ENCODE results near the gene LHX4.

Gene LHX4

DNA sequence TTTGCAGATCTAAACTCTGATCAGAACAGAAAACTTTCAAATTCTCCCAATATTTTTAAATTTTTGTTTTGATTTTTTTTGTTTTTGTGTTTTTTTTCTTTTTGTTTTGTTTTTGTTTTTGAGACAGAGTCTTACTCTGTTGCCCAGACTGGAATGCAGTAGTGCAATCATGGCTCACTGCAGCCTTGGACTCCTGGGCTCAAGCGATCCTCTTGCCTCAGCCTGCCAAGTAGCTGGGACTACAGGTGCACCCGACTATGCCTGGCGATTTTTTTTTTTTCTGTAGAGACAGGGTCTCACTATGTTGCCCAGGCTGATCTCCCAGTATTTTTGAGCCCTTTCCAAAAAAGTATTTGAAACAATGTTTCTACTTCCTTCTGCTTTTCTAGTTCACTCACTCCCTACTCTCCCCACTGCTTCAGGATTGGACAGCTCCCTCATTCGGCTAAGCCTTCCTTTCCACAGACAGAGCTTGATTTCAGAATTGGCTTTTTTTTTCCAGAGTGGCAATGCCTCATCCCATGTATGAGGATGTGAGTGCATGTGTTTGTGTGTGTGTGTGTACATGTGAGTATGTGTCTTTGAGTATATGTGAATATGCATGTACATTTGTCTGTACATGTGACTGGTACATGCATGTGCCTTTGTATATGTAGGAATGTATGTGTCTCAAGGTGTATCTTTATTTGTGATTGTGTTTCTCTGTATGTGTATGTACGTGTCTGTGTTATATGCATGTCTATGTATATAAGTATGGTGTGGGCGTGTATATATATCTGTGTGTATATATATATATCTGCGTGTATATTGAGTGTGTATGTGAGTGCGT, 11.9 kb downstream of the LHX4 start:
- DNase-seq, result no peak

DNA sequence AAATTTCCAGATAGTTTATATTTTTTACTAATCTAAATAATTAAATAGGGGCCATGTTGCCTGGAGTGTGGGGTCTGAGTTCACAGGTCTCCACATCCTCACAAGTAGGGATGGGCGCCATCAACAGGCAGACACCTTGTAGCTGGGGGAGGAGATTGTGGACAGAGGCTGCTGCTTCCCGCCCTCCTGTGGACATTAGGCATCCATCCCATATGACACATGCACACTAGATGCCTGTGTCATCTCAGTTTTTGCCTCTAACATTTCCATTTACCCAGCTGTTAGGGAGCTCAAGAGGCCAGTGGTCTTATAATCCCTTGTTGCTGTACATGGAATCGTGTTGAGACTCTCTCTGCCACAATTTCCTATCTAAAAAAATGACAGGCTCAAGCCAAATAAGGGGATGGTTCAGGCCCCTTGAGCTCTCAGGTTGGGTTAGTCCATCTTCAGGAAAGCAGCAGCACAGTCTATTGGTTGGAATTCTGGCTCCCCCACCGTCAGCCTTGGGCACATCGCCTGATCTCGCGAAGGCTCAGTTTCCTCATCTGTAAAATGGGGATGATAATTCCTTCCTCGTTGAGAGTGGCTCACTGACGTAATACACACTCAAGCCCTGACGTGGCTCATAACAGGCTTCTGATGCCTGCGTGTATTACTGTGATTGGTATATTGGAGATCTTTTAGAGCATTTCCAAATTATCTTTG, 13.6 kb downstream of the LHX4 start:
- no peak for DNase-seq

DNA sequence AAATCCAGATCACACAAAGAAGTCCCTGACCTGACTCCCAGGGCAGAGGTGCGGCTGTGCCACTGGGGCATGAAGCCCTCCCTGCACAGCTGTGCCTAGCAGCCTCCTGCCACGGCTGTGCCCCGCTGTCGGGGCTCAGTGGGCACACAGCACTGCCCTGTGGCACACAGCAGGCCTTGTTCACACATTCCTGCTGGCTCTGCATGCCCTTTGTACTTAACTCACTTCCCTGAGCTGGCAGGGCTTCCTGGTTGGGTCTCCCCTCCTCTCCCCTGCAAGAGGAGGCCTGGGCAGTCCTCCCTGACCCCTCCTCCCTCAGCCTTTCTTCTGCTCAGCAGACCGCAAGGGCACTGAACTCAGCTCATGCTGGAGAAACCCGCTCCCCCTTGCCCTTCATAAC, 14.8 kb downstream of the LHX4 start:
- DNase-seq, result no peak

DNA sequence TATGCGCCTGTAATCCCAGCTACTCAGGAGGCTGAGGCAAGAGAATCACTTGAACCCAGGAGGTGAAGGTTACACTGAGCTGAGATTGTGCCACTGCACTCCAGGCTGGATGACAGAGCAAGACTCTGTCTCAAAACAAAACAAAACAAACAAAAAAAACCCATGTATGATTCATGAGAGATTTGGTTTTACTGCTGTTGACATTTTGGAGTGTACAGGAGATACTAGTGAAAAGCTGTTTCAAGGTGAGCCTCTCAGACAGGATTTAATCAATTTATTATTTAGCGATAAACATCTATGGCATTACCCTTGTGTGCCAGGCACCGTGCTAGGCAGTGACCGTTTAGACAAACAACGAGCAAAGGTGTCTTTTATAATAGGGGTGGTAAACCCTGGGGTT, 16.5 kb downstream of the LHX4 start:
- DNase-seq, result no peak

DNA sequence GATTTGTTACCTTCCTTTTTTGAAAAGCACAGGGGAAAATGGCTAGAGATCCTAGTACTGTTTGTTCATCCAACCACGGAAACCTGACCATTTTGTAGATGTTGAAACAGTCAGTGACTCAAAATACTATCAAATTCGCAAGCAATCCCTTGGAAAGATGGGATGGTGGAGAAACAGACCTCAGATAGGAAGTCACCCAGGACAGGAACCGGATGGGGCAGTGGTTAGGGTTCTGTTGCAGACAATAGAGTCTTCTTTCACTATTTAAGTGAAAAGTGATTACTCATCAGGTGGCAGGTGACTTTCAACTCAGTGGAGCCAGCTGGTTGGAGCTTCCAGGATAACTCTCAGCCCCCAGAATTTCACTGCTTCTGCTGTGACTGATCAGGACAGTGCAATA, 17.0 kb downstream of the LHX4 start:
- no peak for DNase-seq

DNA sequence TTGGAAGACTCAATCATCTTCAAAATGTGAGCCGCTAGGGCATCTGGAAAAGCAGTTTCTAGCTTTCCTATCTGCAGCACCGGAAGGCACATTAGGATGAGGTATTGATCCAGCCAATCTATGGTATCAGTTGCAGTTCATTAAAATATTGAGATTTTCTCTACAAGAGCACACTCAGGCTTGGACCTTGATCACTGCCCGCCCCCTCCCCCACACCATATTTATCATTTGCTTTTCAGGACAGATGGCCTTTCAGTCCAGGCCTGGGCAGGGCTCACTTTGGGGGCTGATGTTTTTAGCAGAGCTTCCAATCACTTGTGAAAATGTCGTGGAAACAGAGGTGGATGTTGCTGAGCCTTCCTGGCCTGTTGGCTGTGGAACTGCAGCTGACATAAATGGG, 17.5 kb downstream of the LHX4 start:
- DNase-seq, result no peak

DNA sequence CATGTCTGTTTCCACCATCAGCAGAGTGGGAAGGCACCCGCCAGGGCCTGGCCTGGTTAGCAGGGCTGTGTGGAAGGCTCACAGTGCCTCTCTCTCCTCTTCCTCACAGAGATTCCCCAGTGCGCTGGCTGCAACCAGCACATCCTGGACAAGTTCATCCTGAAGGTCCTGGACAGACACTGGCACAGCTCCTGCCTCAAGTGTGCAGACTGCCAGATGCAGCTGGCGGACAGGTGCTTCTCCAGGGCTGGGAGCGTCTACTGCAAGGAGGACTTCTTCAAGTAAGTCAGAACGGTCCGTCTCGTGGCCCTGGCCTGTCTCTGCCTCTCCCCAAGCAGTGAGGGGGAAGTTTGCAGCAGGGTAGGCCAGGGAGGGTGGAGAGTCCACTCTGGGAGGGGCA, 18.1 kb downstream of the LHX4 start:
- DNase-seq, result no peak

DNA sequence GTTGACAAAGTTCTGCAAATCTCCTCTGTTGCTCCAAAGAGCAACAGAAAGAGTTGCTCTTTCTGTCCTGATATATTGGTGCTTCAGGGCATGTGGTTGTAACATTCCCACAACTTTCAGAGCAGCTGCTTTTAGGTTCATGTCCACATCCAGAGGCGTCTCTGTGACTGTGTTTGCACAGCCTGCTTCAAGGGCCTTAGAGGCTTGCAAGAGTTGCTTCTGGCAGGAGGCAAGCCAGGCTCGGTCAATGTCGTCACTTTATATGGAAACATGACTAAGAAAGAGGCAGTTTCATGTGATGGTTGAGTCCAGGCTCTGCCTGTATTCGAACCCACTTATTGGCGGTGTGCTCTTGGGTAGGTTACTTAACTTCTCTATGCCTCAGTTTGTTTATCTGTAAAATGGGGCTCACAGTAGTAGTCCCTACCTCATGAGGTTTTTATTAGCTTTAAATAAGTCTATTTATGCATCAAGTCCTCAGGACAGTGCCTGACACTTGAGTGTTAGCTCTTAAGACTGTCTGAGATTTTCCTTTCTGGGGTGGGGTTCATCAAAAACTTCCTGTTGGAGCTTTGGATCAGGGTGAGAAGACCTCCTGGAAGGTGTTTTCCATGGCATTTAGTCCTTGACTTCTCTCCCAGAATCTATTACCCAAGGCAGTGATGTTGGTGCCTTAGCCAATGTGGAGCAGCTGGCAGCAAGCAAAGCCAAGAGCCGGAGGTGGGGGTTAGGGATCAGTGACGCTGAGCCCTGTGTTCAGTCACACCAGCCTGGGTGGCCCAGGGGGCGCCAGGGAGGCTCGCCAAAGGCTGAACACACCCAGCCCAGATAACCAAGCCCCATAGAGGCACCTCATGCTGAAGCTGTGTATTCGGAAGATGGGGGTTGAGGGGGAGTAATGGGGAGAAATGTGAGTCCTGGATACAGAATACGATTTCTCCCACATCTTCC, 18.9 kb downstream of the LHX4 start:
- DNase-seq, result no peak

DNA sequence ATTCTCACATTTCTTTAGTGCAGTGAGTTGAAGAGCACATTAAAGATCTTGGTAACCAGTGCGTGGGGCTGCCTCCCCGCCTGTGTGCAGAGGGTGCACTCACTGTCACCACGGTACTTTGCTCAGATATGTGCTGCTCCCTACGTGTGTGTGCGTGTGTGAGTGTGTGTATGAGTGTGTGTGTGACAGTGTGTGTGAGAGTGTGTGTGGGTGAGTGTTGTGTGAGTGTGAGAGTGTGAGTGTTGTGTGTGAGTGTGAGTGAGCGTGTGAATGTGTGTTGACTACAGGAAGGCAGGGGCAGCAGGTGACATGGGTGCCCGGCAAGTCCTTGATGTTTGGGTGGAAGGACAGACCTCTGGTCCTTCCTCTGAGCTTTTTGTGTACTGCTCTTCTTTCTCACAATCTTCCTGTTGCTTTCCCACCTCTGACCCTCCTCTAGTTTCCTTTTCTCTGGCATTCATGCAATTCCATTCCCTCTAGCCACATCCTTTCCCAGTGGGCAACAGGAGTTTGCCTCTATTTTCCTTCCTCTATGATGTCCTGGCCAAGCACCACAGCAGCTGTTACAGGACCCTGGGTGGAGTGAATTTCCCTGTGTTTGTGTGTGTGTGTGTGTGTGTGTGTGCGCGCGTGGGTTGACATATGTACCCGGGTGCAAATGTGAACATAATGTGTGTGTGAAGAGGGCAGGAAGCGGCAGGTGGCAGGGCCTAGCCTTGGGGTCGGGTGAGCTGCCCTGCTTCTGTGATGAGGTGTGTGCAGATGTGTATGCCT, 19.8 kb downstream of the LHX4 start:
- DNase-seq, result no peak

DNA sequence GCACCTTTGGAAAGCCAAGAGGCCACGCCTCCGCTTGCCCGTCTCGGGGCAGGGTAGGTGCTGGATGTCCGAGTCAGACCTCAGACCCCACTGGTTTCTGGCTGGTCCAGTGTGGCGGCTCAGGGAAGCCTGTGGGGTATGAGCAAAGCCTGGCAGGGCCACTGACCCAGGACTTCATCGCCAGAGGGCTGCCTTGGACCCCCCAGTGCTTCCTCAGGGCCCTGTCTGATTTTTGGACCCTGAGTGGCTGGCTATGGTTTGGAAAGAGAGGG, 20.4 kb downstream of the LHX4 start:
- no peak for DNase-seq

DNA sequence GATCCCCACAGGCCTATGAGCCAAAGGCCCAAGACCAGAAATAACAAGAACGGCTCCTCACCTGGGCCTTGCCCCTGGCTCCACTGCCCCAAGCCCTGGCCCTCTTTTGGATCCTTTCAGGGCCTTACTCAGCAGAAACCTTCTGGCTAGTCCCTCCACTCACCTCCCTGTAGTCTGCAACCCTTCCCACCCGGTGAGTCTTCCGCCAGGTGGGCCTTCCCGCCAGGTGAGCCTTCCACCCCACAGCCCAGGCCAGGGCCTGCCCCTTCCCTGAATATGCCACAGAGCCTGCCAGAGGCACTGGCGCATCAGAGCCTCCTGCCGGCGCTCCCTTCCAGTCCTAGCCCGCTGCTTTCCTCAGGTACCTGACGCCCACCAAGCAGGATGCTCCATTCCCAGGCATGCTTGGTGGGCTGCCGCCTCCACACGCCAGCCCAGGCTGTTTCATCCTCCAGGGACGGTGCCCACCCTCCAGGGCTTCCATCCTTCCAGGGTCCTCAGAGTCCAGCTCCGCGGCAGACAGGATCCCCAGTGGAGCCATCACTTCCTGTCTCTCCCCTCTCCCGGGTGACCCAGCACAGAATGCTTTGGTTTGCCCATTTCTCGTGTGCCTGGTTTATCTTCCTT, 20.9 kb downstream of the LHX4 start:
- DNase-seq, result no peak

DNA sequence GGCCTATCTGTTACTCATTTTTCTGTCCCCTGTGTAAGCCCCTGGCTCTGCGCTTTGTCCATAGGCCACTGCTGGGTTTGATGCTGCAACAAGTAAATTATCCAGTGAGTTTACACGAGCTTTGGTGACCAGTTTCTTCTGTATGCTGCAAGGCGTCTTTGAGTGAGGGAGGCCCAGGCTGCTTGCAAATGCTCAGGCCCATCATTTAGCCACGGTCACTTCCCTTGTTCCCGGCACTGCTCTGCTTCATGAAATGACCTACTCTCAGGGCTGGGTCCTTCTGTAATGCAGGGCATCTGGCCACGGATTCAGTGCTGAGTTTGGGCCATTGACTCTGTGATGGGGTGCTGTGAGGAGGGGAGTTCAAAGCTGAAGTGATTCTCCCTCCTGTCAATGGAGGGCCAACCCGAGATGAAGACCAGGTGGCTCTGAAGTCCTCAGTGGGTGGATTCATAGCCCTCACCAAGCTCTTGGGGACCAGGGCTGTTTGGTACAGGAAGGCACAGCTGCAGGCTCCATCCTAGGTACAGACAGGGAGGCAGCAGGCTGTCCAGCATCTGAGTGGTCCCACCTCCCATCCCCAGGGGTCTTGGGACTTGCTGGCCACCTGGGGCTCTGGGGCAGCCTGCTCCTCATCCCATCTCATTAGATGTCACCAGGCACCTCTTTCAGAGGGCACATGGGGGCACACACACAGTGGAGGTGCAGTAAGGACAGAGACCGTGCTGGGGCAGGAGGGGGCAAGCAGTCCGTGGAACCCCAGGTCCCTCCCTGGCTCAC, 21.7 kb downstream of the LHX4 start:
- no peak for DNase-seq

DNA sequence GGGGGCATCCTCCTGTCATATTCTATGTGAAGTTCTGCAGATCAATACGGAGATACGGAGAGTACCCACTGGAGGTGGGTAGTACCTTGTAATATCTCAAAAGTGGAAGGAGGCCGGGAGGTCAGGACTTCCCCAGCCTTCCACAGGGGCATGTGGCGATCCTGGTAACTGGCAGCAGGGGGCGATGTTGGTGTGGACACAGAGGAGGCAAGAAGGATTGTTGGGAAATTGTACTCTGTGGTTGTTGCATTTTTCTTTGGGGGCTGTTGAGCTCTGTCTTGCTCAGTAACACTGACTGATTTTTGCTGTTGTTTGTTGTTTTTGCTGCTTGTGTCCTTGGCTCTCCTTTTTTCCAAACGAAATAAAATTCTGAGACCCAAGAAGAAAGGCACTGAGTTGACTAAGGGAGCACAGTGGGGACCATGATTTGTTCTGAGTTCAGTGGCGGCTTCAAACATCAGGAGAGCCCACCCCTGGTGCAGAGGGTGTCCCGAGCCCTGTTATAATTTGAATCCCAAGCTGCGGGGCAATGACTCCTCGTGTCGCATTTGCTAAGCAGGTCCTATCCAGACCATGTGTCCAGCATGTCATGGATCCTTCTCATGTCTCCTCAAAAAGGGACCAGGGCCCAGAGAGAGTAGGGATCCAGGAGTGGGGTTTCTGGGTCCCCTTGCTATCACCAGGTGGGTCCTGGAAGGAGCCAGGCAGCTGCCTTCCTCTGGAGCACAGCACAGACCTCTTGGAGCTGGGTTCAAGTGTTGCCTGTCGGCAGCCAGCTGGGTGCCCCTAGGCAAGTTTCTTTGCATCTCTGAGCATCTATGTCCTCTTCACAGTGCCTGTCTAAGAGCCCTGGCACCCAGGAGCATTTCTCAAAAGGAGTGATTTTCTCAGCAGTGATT, 22.8 kb downstream of the LHX4 start:
- peak in 16 of 56 donors; percentile 4 to 53 (median 16) for DNase-seq

DNA sequence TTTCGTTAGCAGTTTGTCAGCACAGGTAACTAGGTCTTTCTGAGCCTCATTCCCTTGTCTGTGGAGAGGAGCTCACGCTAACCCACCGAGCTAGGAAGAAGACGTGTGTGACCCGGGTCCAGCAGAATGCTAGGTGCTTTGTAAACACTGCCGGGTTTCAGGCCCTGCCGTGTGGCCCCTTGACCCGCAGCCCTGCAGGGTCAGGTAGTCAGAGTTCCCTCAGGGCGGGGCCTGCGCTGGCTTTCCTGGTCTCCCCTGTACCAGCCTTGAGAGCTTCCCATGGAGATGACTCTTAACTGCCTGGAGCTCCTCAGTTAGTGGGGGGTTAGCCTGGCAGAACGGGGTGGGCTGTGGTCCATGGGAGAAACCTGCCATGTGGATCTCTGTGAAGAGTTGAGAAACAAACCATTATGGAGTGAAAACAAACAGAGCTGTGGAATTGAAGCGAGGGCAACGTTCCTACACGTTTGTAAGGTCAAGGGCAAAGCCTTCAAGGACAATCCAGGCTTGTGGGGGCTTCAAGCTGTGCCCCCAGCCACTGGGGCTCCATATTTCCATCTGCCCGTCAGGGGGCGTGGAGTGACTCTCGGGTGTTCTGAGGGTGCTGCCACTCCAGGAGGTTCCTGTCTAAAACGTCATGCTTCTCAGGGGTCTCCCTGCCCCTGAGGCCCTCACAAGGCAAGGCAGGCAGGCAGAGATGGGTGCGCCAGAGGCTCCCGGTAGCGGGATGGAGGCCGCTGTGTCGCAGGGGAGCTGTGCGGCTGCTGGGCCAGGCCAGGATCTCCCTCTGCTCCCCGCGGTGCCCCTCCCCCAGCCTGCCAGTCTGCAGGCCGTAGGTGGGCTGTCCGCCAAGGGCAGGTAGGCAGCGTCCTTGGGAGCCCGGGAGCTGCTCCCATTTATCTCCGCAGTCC, 23.8 kb downstream of the LHX4 start:
- DNase-seq, result no peak

DNA sequence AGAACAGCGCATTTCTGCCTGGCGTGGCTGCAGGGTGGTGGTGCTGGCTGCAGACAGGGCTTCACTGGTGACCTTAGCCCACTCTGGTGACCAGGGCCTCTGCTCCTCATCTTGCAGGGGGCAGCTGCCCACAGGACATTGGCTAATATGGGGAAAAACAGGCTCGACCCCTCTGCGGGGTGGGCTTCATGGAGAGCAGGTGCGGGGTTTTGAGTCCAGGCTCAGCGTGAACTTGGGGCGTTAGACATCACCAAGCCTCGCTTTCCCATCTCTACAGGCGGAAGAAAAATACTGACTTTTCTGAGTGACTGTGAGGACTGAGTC, 24.4 kb downstream of the LHX4 start:
- no peak for DNase-seq

DNA sequence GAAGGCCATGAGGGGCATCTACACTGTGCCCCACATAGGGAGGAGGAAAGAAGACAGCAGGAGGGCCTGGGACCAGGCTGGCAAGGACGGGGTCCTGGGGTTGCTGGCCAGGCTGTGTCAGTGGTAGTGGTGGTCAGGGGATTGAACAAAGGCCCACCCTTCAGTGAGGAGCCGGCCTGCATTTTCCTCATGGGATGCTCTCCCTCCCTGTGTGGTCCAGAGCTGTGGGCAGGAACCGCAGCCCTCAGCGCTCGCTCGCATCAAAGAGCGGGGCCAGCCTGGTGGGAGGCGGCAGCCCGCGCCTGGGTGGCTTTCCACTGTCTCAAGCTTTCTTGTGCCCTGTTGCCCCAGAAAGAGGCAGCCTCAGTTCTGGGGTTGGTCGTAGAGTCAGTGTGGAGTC, 24.8 kb downstream of the LHX4 start:
- no peak for DNase-seq

DNA sequence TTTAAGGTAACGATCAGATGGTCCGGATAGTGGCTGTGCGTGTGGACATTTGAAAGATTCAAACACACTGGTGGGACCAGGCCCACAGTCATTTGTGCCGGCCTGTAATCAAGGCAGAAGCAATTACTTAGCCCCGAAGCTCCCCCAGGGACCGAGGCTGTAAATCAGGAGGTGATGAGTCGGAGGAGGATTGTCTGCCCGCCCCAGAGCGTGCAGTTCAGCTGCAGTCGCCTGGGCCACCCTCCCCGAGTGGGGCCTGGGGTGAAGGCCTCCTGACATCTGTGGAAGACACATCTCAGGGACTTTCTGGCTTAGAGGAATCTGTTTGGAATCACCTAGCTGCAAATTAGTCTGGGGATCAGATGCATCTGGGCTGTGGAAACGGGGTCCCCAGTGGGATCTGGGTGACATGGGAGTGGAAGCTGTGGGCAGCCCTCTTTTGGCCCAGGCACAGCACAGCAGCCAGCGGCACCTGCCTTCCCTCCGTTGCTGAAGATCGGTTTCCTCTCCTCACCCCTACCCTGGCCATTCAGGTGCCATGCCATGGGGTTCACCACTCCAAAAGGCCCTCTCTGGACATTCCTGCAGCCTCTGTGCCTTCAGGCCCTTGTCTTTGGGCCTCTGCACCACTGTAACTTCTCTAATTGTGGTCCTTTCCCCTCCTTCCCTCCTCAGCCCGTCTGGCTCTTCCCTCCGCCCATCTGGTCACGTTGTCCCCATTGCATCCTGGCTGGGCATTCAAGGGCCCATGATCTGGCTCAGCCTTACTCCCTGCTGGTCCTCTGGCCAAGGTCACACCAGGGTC, 25.7 kb downstream of the LHX4 start:
- no peak for DNase-seq
